Measurements from ENCODE around the gene ACSL1.
"Not testable (repeated sequence)": the region's sequence is repeated elsewhere in the genome, so short reads cannot be mapped to it uniquely, and the experiment has no call there.

ACSL1 gene

DNA sequence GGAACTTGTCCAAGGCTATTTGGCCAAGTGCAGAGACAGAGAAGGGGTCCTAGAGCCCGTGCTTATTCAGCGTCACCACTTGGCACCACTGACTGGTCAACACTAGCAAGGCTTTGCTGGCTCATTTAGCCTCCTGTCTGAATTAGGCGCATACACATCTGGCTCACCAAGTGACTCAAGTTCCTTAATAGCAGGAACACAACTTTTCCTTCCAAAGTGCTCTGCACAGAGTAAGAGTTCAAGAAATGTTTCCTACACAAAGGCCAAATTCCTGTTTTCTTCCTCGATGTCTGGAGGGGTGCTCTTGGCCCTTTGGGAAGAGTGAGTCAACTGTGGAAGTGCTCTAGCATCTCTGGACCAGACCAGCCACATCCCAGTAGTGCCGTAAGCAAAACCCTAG is 65.1 kb downstream of the ACSL1 start:
- no peak for DNase-seq

DNA sequence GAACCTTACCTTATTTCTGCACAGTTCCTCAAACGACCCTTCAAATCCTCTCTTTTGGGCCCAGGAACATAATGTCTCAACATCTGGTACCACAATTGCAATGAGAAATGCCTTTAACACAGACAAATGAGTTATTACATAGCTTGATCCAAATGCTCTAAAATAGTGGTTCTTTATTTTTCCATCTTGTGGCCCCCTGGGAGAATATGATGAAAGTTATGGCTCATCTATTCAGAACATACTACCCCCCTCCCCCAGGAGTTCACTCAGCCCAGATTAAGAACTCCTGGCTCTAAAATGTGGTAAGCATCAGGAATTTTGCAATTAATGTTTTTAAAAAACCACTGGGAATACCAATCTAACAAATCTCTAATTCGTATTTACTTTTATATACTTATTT is 68.0 kb downstream of the ACSL1 start:
- no peak for DNase-seq

DNA sequence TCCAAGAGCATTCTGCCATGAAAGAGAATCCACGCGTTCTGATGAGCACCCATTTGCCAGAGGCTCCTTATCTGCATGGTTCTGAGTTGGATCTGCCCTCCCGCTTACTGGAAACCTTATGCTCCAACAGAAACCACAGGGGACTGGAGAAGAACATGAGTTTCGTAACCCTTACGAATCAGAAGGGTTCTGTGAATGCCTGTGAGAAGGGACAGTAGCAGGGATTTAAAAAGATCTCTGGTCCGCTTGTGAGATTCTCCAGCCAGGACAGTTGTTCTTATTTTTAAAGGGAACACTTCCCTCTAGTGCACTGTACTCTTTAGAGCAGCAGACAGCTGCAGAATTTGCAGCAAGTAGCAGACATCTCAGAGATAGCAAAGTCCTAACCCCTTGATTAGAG is 69.4 kb downstream of the ACSL1 start:
- no peak for DNase-seq

DNA sequence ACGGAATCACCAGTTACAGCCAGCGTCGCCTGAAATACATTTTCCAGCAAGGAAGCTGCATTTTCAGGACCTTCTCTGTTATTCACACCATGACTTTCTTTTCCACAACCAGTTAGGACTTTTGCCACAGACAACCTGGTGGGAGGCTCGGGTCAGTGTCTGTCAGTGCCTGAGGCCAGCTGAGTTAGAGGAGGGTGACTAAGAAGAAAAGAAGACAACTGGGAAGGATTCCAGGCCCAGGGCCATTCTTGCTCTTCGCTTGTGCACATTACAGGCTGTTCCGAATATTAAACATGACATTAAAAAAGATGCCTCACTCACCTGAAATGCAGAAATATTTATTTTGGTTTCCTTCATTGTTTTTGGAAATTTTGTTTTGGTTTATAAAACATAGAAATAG is 70.5 kb downstream of the ACSL1 start:
- DNase-seq = no peak

DNA sequence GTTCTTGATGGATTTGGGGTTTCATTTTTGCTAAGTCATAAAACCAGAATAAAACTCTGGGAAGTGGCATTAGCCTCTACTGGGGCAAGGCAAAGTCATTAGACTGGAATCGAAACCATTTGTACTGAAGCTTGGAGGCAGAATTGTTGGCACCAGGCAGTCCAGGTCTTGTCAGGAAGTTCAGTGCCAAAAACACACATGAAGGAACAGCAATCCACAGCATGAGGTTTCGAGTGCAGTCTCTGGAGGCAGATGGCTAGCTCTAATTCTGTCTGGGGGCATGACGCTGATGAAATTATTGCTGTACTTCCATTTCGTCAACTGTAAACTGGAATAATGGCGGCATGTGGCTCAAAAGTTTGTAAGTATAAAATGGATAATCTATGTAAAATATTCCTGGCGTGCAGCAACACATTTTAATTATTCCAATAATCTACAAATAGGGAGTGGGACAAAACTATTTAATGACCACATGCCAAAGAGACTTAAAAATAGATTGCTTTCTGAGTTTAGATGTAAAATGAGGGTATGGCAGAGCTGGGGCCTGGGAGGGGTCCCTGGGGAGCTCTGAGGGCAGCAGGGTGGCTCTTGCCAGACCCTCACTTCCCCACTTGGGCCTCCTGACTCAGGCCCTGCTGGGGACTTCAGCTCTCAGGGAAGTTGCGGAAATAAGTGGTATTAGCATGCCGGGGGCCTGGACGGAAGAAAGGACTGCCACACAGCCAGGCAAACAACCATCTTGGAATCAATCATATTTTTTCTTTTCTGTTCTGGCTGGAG is 73.1 kb downstream of the ACSL1 start:
- no peak for DNase-seq

DNA sequence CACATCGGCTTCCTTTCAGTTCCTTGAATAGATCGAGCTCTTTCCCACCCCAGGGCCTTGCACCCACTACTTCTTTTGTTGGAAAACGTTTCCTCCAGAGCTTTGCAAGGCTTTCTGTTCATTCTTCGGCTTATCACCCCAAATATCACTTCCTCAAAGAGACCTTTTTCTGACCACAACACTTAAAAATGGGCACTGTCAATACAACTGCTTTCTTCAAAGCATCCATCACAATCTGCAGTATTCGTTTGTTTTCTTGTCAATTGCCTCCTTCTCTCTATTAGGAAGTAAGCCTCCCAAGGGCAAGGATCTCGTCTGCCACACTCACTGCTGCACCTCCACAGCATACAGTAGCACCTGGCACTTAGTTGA is 74.2 kb downstream of the ACSL1 start:
- DNase-seq = no peak

DNA sequence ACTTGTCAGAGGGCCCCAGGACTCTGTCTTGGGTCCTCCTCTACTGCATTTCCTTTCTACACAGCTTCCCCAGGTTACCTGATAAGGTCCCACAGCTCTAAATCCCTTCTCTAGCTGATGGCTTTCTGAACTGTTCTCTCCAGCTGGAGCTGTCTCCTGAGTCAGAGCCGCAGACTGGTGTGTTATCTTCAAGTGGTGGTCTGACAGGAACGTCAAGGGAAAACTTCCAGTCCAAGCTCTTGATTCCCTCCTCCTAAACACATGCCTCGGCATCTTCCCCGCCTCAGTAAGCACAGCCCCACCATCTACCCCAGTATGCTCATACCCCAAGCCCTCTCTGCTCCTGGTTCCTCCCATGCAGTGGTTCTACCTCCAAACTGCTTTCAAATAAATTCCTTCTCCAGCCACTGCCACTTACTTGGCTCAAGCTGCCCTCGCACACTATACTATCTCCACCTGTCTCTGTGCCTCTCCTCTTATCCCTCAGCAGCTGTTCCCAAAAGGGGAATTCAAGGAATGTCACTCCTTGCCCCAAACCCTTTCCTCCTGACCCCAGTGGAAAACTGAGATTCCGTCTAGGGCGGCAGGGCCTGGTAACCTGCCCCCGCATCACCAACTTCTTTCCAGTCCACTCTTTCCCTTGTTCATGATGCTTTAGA is 74.7 kb downstream of the ACSL1 start:
- no peak for DNase-seq

DNA sequence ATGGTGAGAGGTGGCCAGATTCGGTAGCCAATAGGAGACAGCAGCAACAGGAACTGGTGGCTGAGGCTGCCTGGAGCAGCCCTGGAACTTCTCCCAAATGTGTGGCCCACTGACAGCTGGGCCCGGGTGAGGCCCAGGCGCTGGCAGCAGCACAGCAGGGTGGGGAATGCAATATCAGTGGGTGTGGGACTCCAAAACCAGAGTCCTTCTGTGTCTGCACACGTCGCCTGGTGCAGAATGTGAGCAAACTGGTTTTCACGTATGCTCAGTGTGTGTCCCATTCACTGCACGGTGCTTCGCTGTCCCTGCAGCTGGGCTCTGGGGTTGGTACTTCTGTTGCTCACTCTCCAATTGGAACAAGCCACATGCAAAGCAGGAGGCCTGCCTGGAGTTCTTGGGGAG is 77.5 kb downstream of the ACSL1 start:
- no peak for DNase-seq

DNA sequence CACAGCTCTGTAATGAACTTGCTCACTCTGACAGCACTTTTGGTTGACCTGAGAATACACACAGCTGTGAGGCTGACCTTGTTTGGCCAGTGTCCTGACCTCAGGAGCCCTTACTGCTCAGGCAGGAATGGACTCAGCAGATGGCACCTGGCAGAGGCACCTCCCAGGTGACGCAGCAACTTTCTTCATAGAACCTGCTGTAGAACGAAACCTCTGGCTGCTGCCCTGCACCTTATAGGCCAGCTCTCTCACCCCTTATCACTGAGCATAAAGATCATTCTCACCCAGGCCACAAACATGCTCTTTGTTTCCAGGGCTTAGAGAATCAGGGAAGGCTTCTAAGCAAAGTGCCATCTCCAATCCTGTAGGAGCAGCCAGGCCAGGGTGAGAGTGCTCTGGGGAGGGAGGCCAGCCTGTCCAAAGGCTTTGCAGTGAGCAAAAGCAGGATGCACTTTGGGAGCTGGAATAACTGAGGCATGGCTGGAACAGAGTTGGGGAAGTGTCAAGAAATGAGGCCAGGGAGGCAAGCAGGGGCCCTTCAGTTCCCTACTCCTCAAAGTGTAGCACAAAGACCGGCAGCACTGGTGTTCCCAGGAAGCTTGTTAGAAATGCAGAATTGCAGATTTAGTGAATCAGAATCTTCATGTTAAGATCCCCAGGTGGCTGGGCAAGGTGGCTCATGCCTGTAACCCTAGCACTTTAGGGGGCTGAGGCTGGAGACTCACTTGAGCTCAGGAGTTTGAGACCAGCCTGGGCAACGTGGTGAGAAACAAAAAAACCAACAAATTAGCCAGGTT is 78.5 kb downstream of the ACSL1 start:
- DNase-seq = no peak

DNA sequence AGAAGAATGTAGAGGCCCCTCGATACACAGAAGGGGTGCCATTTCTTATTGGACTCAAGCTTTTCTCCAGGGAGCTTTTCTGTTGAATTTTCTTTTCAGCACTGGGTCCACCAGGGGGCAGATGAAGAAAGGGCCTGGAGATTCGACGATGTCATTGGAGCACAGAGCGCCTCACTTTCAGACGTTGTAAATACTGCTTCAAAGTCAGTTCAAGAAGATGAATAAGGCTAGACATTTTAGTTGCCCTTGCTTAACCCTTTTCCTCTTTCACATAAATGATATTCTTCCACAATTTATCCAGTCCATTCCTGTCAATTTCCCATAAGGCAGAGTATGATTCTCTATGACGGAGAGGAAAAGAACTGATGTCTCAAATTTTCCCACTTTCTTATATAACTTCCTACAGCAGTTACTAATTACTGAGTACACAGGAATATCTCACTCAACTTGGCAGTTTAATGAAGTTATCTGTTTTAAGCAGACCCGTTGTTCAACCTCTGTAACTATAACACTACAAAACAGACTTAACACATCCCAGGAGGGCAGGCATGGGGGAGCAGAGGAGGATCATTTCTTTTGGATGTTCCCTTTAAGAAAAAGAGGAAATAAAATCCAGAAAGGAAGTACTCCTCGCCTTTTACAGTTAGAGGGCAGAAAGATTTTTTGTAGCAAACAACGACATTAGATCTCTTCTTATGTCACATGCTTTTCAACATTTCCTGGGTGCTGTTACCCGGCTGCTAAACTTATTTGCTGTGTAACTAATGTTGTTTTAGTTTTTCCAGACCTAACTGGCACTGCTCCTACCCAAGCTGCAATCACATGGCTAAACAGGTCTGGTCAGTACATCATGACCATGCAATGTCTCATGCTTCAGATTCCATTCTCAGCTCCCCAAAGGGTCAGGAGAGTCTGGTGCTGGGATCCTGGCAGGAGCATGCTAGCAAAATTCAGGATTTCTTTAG is 79.7 kb downstream of the ACSL1 start:
- peak in 40 of 51 donors; percentile 2 to 86 (median 36) for DNase-seq

DNA sequence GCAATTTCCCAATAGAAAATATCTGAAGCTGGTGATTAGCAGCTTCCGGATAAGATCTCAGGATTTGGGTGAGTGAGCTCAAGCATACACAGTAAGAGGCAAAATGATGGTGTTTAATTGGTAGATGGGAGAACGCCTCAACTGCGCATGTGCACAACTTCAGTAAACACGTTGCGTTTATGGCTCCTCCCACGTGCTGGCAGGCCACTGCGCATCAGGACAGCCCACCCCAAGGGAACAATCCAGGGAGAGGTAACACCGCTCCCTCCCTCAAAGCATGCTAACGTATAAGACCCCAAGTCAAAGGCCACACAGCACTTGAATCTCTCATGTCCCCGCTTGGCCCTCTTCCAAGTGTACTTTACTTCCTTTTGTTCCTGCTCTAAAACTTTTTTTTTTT is 81.5 kb downstream of the ACSL1 start:
- DNase-seq = no peak

DNA sequence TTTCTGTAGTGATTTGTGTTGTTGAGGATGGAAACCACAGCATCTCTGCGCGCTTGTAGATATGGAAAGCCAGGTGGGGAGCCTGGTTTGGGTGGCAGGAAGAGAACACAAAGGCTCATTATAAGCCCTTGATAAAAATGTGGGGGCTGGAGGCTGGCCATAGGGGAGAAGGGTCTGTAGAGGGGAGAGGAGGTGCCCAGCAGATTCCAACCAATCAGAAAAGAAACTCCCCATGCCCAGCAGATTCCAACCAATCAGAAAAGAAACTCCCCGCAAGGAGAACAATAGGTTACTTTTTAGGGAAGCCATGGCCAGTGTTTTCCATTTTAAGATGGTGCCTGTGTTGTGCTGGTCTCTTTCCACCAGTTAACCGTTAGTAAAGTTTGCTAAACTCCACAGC is 82.1 kb downstream of the ACSL1 start:
- DNase-seq = no peak

DNA sequence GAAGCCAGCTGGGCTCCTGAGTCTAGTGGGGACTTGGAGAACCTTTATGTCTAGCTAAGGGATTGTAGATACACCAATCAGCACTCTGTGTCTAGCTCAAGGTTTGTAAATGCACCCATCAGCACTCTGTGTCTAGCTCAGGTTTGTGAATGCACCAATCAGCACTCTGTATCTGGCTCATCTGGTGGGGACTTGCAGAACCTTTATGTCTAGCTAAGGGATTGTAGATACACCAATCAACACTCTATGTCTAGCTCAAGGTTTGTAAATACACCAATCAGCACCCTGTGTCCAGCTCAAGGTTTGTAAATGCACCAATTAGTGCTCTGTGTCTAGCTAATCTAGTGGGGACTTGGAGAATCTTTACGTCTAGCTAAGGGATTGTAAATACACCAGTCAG is 84.1 kb downstream of the ACSL1 start:
- not testable (repeated sequence) for DNase-seq

DNA sequence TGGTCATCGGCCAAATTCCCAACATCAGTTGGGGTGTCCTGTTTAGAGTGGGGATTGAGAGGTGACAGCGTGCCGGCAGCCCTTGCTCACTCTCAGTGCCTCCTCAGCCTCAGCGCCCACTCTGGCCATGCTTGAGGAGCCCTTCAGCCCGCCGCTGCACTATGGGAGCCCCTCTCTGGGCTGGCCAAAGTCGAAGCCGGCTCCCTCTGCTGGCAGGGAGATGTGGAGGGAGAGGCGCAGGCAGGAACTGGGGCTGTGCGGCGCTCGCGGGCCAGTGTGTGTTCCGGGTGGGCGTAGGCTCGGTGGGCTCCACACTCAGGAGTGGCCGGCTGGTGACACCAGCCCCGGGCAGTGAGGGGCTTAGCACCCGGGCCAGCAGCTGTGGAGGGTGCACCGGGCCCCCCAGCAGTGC is 84.8 kb downstream of the ACSL1 start:
- DNase-seq = no peak

DNA sequence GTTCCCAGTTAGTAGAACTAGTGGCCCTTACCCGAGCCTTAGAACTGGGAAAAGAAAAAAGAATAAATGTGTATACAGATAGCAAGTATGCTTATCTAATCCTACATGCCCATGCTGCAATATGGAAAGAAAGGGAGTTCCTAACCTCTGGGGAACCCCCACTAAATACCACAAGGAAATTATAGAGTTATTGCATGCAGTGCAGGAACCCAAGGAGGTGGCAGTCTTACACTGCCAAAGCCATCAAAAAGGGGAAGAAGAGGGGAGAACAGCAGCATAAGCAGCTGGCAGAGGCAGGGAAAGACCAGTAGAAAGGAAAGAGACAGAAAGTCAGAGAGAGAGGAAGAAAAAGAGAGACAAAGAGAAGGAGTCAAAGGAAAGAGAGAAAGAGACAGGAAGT is 86.2 kb downstream of the ACSL1 start:
- DNase-seq = not testable (repeated sequence)

DNA sequence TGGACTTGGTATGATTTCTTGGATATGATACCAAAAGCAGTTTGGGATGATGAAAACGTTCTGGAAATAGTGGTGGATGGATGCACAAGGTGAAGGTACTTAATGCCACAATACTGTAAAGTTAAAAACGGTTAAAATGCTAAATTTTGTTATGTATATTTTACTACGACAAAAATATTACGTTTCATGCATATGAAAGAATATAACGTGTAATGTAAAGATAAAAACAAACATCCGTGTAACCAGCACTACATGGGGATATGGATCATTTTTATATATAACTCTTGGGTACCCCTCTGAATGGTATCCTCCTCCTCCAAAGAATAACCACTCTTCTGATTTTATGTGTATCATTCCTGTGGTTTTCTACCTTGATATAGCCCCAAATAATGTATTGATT is 91.0 kb downstream of the ACSL1 start:
- no peak for DNase-seq

DNA sequence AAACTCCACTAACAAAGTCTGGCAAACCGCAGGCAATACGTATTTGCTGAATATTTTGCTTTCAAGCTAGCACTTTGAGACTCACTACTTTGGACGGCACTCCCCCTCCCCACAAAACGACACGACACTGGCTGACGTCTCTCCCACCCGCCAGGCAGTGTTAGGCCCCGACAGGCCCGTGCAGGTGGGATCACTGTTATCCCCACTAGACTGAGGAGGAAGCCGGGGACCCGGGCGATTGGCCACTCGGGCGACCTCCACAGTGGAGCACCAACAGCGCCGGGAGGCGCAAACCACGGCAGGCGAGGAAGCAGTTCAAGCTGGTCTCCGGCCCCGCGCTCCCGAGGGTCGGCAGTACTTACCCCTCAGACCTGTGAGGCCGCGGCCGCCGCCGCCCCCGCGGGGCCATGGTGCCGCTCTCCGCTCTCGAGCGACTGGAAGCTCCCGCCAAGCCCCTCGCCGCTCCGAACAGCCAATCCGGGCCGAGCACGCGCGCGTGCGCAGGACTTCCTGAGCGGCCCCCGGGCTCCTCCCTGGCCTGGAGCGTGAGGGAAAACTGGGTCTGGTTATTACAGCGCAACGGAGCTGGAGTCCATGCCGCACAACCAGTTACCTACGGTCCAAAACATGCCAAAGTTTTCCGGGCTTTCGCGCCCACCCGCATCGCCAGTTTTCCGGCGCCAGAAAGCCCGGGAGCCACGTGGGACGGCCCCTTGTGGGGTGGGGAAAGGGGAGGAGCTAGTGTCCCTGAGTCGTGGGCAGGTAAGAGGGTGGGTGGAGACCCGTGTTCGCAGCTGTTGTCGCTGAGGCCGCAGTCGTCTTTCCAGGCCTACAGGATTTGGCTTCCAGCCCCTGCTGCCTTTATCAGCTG is 91.9 kb downstream of the ACSL1 start, which contains the start of gene CENPU:
CENPU (minus strand) TSS at position 443 of the 871 bp plus-strand sequence; CDS start at position 409, 34 bp downstream.
- peak; percentile 81 to 98 (median 94) for DNase-seq

DNA sequence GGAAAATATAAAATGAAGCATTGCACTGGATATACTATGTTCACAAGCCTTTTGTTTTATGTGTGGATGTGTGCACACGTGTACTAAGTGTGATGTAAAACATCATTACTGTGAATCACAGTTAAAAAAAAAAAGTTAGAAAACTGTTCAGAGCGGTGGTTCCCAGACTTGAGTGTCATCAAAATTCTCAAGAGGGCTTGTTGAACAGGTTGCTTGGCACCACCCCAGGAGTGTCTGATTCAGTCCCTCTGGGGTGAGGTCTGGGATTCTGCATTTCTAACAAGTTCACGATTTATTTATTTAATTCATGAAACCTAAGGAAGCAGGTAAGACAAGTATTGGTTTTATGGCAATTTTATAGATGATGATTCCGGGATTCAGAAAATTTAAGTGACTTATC is 93.6 kb downstream of the ACSL1 start:
- no peak for DNase-seq

DNA sequence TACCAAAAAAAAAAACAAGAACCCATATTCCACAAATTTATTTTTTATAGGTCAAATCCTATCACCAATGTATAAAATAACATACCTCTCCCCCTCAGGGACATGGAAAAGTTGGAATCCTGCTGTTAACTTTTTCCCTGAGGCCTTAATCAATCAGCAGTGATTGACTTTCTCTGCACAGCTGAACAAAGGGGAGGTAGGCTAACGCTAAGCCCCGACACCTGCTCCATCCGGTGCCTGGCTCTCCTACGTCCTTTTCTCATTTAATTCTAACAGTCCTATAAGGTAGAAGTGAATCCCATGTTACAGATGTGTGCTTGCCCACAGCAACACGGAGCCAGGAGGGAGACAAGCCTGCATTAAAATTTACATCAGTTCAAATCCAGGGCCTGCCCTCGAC is 94.7 kb downstream of the ACSL1 start:
- DNase-seq = no peak

DNA sequence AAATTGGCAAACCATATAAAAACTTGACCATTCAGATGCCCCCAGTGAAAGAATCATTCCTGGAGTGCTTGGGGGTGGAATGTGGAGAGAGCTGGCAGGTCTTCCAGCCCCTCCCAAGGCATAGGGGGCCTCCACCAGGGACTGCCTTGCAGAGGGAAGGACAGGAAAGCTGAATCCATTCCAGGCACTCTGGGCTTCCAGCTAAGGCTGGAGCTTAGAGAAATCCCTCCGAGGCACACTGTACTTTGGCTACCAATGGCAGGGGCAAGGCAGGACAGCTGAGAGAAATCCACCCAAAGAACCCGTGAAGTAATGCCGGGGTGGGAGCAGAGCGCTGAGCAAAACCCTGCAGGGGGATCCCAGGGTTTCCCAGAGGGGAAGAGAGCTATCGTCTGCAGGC is 95.8 kb downstream of the ACSL1 start:
- no peak for DNase-seq

All from hypothalamus (tissue), 51 donors.